Stimulated activated CD4-positive, alpha-beta T cell treated with anti-CD3 and anti-CD28 coated beads, TNF-alpha, amount 100 ng/mL, for 4 hours (primary cell): Measurements from ENCODE around the gene PDIA6.

ENCODE experiments used
- DNase-seq, 3 experiments: peaks; one replicate each; pipeline ENCODE4 v3.0.0-alpha.2; 2020; ENCODE audit warnings: low read depth in 3 of 3

PDIA6 gene

GRCh38 chr2:10764096-10764785, 48.3 kb downstream of the PDIA6 start:
- no peak for DNase-seq

GRCh38 chr2:10763461-10763800, 49.2 kb downstream of the PDIA6 start:
- DNase-seq: no peak

DNA sequence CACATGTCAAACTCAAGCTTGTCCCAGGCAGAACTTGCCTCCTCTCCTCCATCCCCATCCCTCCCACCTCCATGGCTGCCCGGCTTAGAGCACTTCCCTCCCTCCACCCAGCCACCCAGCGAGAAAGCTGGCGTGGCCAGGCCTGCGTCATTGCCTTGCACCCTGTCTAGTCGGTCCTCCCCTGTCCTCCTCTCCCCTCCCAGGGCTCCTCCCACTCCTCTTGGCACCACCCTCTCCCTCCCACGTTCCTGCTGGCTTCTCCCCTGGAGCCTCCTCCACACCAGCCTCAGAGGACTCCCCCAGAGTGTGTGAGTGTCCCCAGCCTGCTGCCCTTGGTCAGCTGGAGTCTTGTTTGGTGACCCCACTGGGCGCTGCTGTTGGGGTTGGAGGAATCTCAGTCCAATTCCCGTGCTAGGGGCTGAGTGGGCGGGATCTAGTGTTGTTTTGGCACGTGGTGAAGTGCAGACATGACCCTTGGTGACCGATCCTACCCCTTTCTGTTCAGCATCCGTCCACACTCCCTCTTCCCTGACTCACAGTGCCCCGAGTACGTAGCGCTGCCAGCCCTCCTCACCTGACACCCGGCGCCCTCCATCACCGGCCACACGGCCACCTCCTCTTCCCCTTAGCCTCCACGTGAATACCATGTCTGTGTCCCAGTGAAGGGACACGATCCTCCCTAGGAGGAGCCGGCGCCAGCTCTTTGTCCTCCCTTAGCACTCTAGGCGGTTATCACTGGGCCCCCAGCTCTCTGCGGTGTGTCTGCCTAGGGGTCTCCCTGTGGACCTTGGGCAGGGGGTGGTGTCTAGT, 49.7 kb downstream of the PDIA6 start:
- no peak for DNase-seq

DNA sequence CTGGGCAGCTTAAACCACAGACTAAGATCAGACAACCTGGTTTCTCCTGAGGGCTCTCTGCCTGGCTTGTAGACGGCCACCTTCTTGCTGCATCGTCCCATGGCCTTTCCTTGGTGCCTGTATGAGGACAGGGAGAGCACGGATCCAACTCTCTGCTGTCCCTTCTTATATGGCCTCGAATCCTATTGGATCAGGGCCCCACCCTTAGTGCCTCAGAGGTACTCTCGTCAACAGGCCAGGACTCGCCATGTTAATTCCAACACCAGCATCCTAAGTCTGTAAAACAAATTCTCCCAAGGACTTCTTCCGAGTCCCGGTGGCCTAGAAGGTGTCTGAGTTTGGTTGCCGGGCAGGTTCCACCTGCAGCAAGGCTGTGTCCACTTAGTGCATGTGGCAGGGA, 51.0 kb downstream of the PDIA6 start:
- DNase-seq: no peak

GRCh38 chr2:10760794-10761504, 51.6 kb downstream of the PDIA6 start:
- DNase-seq: no peak

DNA sequence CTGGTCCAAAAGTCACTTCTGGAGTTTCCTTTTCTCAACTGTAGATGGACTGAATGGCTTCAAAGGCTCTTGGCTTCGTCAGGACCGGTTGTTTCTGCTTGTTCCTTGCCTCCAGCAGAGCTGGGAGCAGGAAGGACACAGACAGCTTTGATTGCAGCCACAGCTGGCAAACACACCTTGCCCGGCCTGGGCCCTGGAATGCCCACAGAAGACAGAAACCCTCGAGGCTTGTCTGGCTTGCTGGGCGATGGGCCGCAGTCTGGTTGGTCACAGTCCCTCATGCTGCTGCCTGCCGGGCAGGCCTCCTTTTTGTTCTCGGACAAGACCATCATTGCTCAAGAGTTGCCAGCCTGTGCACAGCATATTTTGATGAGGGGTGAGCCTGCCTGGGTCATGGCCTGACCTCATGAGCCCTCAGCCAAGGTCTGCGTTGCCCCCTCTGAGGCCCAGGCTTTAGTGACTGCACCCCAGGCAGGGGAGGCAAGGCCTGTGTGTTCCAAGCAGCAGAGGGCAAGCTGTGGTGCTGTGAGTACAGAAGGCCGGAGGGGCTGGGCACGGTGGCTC, 53.4 kb downstream of the PDIA6 start:
- DNase-seq: no peak

DNA sequence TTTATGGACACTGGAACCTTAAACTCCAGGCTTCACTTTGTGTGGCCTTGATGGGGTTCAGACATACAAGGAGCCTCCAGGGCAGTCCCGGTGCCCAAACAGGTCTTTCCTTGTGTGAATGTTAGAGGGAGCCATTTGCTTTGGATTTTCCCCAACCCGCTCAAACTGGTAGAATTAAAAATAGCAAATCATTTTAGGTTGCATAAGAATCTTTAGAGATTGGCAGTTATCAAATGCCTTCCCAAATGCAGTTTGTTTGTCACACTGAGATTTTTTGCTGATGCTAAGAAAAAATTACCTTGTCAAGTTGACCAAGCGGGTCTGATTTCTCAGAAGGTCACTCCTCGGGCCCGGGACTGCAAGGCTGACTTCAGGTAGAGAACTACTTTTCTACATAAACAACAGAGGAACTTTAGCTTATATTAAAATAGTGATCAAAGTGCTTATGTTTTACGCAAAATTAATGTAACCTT, 54.7 kb downstream of the PDIA6 start:
- no peak for DNase-seq

GRCh38 chr2:10755621-10756020, 57.0 kb downstream of the PDIA6 start:
- DNase-seq: no peak

GRCh38 chr2:10753876-10754275, 58.7 kb downstream of the PDIA6 start:
- DNase-seq: no peak

- DNase-seq: no peak
Observed at GRCh38 chr2:10753156-10753555, 59.4 kb downstream of the PDIA6 start.

GRCh38 chr2:10752236-10752635, 60.3 kb downstream of the PDIA6 start:
- DNase-seq: no peak

- no peak for DNase-seq
Observed at GRCh38 chr2:10750610-10751009, 62.0 kb downstream of the PDIA6 start.

DNA sequence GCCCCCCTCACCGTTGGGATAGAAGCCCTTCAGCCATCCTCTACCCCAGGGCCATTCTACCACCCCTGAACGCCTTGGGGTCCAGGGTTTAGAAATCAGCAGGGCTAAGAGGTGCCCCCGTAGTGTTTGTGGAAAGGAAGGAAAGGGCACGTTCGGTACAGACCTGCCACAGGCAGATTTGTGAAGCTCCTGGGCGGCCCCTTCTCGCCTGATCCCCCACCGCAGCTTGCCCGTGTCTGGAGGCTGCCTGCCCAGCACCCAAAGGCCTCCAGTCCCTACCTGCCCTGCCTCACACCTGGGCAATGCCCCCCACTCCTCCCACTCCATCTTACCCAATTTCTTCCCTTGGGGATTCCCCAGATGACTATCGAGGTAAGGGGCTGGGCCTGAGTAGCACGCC, 69.9 kb downstream of the PDIA6 start:
- no peak for DNase-seq

DNA sequence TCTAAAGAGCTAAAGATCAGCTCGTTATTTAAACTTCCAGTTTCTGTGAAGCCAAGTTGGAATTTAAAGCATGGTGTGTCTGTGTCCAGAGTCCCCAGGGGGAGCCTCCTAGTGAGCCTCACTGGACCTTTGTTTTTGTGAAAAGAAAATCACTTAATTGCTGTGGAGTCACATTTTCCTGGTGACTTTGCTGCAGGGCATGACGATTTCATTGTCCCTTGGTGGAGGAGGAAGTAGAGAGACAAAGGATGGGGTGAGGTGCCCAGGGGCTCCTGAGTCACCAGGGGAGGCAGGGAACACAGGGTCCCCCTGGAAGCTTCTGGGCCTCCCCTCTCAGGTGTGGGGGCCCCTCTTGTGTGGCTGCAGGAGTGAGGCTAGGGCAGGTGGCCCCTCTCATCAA, 71.4 kb downstream of the PDIA6 start:
- no peak for DNase-seq

DNA sequence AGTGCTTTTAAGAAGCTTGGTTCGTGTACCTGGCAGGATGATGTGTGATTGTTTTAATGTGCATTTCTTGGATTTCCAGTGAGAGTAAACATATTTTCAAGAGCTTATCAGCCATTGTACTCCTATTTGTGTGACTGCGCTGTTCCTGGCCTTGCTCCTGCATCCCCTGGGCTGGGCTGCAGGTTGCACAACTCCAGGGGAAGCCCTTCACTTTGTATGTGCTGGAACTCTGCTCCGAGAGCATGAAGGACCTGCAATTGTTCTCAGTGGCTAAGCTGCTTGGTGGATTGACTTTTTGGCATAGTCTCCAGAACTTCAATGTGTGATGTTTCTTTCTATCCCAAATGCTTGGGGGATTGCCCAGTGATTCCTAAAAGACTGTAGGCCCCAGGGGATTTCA, 72.4 kb downstream of the PDIA6 start:
- no peak for DNase-seq

GRCh38 chr2:10738192-10738591, 74.4 kb downstream of the PDIA6 start:
- DNase-seq: no peak

DNA sequence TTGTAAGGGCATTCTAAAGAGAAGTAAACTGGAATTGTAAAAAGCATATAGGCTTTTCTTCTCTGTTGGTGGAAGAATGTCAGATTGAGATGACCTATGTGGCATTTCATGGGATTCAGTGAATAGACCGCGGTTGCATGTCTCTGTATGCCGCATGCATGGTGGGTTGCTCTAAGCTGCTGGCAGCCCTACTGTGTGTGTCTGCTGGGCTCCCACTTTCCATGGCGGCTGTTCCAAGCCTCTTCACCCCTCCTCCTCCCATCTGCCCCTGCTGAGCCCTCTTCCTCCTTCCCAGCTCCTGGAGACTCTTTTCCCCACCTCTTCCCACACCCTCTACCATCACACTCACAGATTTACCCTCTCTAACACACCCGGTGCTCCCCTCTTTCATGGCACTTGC, 78.6 kb downstream of the PDIA6 start:
- no peak for DNase-seq

- no peak for DNase-seq
Observed at GRCh38 chr2:10733566-10733925, 79.0 kb downstream of the PDIA6 start.
